GM21576 (cell line): Measurements from ENCODE around the gene PDE4D.

Experiments used
- ATAC-seq: cut with Tn5 transposase; IDR thresholded peaks from one replicate; pipeline ENCODE4 v1.9.1; 2021; ENCODE audit warnings: mild to moderate bottlenecking, moderate library complexity; ENCODE audit not compliant: unreplicated experiment

The PDE4D gene

DNA sequence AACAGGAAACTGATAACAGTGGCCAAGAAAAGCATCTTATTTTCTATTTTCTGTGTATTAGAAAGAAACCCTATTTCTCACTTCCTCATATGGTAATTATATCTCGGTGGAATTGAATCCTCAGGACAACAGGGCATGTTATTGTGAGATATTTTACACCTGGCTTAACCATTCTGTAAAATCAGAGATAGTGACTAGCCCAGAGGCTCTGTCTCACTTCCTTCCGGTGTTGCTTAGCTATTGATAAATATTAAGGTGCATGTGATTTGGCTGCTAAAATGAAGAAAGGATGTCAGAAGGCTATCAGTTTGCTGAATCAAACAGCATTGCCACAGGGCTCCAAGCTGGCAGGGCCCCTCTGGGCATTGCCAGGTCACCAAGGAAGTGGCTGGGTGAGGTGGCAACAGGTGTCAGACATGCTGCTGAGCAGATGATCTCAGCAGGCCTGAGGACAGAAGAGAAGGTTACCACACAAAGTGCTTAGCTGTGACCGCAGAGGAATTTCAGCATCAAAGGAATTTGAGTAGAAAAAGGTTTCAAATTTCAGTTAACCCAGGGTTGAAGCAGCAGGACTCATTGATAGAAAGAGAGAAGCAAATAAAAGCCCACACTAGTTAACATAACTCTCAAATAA is 330.7 kb downstream of the PDE4D start:
- peak; percentile 96 for ATAC-seq

DNA sequence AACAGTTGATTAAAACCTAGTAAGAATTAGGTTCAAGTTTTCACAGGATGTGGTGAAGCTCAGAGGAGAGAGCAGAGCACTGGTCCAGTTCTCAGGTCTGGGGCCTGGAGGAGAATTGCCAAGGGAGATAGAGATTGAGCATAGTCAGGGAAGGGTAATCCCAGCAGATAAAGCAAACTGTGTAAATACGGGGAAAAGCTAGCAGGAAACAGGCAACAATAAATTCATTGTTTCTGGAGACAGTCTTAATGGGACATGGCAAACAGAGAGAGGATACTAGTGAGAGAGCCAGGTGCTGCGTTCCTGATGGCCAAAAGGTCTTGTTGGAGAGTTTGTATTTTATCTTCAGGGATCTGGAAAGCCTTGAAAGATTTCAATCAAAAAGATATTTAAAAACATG is 333.0 kb downstream of the PDE4D start:
- ATAC-seq, result no peak

DNA sequence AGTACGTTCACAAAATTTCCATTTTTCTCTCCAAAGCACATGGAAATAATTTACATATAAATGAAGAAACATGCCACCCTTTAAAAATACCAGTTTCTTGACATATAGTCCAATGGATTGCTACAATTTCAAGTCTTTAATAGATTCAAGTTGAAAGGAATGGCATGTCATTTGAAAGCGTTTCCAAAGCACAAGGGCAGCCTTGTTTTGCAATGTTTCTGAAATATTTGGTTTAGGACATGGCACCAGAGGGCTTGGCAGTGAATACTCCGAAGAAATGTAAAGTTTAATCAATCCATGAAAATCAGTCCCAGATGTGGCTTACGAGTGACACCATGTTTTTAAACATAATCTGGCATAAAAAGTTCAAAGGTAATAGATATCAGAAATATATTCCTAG is 333.7 kb downstream of the PDE4D start:
- no peak for ATAC-seq

DNA sequence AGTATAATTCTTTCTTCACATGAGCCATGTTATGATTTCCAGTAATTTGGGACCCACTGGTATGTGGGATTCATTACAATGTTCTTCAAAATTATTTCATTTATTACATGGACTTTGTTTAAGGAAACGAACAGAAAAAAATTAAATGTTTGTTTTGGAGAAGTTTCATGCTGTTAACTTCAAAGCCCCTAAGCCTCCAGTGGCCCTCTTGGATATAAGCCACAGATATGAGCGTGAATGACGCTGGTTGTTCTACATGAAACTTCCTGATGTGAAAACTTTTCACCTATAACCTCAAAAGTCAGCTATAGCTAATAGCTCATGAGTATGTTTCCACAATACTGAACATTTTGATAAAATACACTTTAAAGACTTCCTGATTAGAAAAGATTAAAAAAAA is 334.2 kb downstream of the PDE4D start:
- no peak for ATAC-seq

DNA sequence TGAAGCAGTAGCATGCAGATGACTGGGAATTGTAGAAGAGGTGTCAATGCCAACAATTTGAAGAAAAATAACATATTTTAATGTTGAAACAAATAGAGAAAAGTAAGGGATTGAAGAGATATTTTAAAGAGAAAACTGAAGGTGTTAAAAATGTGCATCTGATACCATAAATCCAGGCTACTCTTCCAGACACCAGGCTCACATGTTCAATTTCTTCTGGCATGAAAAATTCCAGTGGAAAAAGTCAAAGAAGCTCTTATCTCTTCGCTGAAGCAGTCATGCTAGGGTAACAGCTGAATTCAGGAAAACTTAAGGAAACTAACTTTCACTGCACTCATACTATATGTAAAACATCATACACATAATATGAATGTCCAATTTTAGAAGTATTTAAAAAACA is 335.0 kb downstream of the PDE4D start:
- no peak for ATAC-seq

DNA sequence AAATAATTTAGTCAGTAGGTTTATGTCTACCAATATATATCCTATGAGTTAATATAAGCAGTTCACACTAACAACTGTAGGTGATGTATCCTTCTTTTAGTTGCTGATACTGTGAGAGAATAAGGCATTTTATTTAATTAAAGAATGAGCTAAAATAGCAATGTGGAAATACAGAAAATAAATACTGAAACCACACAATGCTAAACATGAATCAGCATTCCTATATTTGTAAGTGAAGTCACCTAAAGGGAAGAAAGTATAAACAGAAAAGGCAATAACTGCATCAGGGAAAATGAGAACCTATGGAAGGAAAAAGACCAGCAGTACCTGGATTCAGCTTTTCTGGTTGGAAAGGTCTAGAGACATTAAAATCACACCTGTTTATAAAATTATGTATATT is 336.0 kb downstream of the PDE4D start:
- no peak for ATAC-seq

DNA sequence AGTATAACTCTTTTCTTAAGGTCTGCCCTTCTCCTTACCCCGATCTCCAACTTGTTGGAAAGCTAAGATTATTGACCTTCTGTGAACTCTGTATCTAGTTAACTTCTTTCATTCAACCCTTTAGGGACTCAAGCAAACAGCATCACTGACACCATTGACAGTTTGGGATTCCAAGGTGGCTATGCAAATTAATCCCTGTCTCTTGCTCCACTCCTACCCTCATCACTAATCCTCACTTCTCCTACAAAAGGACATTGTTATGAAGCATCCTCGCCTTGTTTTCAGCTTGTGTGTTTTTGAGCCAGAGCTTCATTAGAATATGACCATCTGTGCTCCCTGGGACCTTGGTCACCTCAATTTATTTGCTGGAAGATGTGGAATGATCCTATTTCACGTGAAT is 337.9 kb downstream of the PDE4D start:
- ATAC-seq, result no peak

DNA sequence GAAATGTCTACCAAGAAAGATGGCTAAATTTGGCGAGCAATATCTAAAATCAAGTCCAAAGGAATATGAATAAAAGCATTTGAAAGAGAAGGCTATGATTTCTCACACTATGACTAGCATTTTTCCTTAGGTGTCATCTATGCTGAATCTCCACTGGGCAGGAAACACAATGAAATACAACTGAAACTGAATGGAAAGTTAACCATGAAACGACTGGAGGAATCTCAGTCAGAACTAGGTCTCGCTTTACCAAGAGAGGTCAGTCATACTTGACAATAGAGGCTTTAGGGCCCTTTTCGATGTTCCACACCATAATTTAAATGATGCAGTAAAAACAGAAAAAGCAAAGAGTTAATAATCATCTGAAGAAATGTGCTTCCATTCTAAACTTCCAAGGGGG is 339.0 kb downstream of the PDE4D start:
- ATAC-seq, result no peak

DNA sequence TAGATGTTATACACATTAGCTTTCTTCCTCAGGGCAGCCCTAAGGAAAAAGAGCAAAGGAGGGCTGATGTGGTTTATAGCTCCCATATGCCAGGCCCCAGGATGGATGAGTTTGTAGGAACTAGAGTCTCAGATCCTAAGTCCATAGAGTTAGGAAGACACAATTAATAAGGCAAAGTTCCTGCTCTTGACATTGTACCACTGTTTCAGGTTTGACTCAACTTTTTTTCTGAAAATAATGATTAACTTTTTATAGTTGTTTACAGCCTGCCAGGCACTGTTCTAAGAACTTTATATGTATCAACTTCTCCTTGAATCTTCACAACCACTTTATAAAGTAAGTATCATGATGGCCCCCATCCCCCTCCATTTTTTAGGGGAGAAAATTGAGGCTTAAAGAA is 339.5 kb downstream of the PDE4D start:
- ATAC-seq, result no peak

DNA sequence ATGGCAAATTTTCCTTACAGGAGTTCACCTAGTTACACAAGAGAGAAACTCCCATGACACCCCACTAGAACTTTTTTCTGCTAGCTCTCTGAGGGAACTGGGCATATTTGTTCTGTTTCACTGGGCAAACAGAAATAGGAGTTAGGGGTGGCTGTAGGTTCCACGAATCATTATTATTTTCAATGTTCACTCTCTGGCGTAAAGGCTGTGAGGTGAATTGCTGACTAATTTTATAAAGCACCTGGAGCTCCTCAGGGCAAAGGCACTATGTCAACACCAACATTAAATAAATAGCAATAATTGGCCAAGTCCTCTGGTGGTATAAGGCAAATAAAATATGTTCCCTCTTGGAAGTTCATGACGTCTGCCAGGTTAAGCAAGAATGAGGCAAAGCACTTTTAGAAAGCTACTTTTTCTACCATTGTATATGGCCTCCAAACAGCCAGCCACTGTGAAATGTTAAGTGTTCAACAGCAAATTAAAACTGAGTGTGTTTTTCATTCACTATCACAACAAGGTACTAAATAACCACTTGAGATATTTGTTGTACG is 344.6 kb downstream of the PDE4D start:
- ATAC-seq, result no peak

DNA sequence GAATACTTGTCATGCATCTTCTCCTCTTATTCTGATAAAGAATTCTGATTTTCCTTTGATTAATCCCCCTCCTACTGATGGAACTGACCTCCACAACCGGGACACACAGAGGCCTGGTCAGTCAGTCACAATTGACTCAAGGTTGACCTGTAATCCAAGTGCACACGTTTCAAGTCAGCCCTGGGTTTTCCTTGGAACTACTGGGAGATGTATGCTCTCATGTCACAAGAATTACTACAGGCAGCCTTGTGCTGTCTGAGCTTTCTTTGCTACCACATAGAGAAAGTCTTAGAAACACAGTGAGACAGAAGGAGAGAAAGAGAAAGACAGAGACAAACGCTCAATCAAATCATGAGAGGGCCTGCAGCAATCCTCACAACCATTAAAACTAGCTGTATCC is 345.8 kb downstream of the PDE4D start:
- ATAC-seq, result no peak

DNA sequence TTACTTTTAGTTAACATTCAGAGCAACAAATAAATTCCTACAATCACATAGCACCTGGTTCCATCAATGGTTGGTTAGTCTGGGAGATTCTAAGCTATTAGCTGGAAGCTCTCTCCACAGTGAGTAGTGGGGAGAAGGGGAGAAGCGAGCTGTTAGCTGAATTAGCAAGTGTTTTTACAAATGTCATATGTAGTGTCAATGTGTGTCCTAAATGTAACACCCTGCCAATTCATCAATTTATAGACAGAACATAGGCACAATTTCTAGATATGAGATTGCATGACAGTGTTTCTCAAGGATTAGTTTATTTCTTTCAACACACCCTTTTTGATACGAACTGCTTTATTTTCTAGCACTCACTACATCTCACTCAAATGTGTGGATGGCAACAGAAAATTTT is 349.0 kb downstream of the PDE4D start:
- no peak for ATAC-seq

DNA sequence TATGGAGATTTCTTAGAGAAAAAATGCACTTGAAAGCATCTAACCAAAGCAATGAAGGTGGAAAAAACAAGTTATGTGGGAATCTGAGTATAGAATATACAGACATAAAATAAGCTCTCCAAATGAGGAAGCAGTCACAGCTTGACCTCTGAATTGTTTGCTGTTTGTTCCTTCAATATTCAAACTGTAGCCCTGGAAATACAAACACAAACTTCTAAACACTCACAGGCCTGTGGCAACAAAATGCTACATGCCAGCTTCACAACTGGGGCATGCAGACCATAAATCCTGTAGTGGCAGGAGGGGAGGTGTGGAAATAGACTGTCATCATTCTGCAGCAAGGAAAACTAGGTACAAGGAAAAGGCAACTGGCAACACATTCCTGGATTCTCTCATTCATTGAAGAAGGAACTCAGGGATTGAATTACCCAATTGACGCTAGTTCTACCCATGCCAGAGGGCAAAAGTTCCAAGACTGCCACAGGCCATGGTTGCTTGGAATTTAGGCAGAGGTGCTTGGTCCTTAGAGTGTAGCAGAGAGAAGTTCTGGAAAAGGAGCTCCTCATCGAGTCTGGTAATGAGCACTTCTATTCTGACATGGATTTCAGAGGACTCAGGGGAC is 349.6 kb downstream of the PDE4D start:
- ATAC-seq, result no peak

DNA sequence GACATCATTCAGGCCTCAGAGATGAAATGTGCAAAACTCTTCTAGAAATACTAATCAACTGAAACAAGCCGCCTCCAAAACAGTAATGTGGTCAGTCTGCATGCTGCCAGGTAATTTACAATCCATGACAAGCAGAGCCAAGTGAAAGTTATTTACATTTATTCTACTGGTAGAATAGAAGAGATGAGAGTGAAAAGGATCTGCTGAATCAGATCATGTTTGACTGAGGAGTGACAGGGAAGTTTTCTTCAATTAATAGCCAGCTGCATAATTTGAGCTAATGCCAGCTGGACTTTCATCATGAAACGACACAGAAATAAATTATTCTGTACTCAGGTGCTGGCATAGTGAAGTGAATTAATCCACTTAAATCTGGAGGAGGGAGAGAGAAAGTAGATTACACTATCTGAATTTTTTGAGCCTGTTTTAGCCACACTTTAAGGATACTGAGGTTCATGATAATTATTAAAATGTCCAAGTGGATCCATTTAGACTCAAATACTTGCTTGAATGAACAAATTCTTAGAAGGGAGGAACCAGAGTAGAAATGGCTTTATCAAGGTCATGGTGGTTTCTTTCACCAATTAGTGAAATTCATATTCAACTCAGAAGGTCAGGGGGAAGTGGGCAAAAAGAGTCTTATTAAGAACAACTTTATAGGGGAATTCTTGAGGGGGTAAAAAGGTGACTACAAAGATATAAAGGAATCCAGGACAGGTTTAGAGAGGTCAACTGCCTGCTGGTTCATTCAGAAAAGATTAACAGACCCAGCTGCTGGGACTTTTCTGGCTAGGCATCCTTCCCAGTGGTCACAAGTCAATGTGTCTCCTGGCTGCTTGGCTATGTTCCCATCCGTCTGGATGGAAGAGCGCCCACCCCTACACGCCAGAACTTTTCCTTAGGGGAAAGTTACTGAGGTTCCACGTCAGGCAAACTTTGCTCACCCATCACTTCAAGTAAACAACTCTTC is 350.4 kb downstream of the PDE4D start:
- ATAC-seq, result no peak

DNA sequence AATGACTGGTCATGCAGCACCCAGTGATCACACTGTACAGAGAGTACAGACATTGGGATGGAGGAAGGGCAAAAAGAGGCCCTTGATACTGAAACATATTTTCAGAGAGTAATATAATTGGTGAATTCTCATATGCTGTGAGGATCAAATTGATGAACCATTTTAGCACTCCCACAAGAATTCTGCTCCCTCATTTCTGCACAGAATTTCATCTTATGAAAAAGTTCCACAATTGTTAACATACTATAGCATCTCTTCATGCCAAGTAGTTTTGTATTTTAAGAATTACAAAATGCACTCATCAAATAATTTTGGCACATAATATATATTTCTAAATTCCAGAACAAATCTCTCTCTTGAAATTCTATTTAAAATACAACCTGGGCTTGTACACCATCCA is 351.2 kb downstream of the PDE4D start:
- no peak for ATAC-seq

DNA sequence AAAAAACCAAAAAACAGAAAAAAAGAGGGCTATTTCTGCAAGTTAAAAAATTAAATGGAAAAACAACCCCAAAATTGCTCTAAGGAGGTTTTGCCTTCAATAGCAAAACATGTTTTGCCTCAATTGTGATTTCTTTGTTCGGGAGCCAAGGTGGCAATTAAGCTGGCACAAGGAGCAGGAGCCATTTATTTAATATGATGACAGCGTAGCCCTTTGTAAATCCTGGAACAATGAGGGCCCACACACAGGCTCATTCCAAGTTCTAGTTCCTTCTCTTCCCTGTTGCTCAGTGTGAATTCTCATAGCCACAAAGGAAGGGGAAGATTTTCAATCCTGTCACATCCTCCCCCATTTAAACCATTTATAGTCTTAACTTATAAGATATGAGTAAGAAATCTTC is 353.2 kb downstream of the PDE4D start:
- no peak for ATAC-seq

DNA sequence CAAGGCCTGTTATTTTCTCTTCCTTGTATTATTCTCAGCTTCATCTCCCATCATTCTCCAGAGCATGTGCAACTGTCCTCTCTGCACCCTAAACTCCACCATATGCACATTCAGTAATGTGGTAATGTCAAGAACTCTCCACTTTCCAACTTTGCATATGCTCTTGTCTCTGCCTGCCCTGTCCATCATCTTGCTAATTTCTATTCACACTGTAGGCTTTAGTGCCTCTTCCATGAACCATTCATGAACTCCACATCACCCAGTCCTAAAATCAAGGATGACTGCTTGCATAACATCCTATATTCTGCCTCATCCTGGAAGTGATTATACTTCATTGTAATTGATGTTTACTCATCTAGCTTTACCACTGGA is 354.8 kb downstream of the PDE4D start:
- no peak for ATAC-seq

DNA sequence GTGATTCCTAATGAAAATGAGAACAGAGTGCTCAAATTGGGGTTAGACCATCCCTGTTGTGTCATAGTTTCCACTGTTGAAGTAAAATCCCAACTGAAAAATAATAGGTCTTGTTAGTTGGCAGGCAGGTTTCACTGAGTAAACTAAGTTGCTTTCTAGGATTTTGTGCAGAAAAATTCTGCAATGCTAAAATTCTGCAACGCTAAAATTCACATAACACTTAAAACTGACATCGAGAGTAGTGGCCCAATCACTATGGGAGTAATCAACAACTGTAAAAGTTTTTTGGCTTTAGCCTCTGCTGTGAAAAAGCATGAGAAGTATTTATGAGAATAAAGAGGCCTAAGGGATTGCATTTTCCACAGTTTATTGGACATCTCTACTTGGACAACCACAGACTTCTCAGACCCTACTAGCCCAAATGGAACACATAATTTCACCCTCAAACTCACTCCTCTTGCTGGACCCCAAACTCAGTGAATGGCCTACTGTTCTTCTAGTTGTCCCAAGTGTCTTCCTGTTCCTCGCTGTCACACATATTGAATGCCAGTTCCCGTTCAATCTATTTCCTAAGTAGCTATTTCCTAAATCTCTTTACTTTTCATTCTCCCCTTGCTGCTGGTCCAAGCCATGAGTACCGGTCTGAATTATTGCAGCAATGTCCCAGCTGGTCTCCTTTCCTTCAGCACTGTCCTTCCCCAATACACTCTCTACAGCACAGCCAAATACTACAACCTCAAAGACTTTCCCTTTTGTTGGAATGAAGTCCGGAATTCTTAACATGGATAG is 355.4 kb downstream of the PDE4D start:
- no peak for ATAC-seq

DNA sequence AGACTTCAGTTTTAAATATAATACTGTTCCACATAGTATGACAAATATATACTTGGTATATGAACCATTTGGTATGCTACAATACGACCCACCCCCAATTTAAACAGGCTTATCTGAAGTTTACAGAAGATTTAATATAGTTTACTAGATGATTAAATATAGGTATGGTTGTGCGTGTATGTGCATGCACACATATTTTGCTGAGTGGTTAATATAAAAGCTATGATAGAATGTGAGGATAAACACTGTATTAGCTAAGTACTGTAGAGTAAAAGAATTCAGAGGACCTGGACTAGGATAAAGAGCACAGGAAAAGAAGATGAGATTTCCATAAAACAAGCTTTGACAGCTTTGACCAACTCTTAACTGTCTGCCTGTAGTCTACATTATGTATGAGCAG is 356.7 kb downstream of the PDE4D start:
- ATAC-seq, result no peak

DNA sequence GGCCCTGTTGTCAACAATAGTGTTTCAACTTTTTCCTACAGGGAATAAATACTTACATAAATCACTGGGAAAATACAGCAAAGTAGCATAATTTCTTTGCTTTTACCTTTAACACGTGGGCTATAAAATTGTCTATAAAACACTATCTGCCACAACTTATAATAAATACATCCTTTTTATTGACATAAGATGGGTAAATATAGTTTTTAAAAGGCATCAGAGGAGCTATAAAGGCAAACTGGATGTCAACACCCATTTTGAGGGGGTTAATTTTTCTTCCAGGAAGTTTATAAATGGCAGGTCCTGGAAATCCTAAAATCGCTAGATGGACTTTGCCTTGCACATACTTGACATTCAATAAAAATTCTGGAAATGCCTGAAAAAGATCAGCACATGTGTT is 358.0 kb downstream of the PDE4D start:
- ATAC-seq, result no peak

DNA sequence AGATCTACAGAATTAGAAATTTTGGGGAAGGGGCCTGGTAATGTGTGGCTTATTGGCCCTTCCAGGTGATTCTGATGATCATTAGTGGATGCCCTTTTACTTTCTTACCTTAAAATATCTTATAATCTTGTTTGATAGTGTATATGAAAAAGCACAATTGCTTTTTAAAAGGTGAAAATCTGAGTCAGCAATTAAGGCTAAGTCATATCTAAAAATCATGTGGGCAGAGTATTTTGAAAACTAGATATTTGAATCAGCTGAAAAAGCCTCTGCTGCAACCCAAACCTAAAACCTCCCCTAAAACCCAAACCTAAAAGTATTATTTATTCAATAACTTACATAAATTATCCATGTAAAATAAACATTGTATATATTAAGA is 359.8 kb downstream of the PDE4D start:
- ATAC-seq, result no peak
